ENCODE measurements around the gene HAPLN2.

HAPLN2 gene

GRCh38 chr1:156663178-156663577 is 44.0 kb downstream of the HAPLN2 start:
- DNase-seq (ENCODE audit: low read depth in 3 of 3), result no peak

- DNase-seq (ENCODE audit: low read depth in 3 of 3), result no peak
Observed at GRCh38 chr1:156664046-156664766, 45.0 kb downstream of the HAPLN2 start.

- DNase-seq (ENCODE audit: low read depth in 3 of 3), result no peak
Observed at GRCh38 chr1:156664767-156665411, 45.7 kb downstream of the HAPLN2 start.

GRCh38 chr1:156665539-156665938 is 46.3 kb downstream of the HAPLN2 start:
- DNase-seq (ENCODE audit: low read depth in 3 of 3), result no peak

- DNase-seq (ENCODE audit: low read depth in 3 of 3), result no peak
Observed at GRCh38 chr1:156666862-156667609, 47.8 kb downstream of the HAPLN2 start.

GRCh38 chr1:156667610-156667967 is 48.4 kb downstream of the HAPLN2 start:
- no peak for DNase-seq (ENCODE audit: low read depth in 3 of 3)

- no peak for DNase-seq (ENCODE audit: low read depth in 3 of 3)
Observed at GRCh38 chr1:156667968-156668709, 48.9 kb downstream of the HAPLN2 start.

- no peak for DNase-seq (ENCODE audit: low read depth in 3 of 3)
Observed at GRCh38 chr1:156668801-156669637, 49.8 kb downstream of the HAPLN2 start.

GRCh38 chr1:156669794-156670193 is 50.6 kb downstream of the HAPLN2 start:
- no peak for DNase-seq (ENCODE audit: low read depth in 3 of 3)

- no peak for DNase-seq (ENCODE audit: low read depth in 3 of 3)
Observed at GRCh38 chr1:156670359-156670758, 51.1 kb downstream of the HAPLN2 start.

- DNase-seq (ENCODE audit: low read depth in 3 of 3), result no peak
Observed at GRCh38 chr1:156670791-156671190, 51.6 kb downstream of the HAPLN2 start.

GRCh38 chr1:156671804-156672203 is 52.6 kb downstream of the HAPLN2 start:
- DNase-seq (ENCODE audit: low read depth in 3 of 3), result no peak

- DNase-seq (ENCODE audit: low read depth in 3 of 3), result no peak
Observed at GRCh38 chr1:156673387-156674121, 54.3 kb downstream of the HAPLN2 start.

Data from stimulated activated CD4-positive, alpha-beta T cell treated with anti-CD3 and anti-CD28 coated beads, TNF-alpha, amount 100 ng/mL, for 24 hours (primary cell).